Myocyte (in vitro differentiated cells): ENCODE measurements around the gene LATS2. TPM values are rescaled to one million over a fixed set of nuclear protein-coding genes. Genes with fewer than 3 reads are reported as not detected.

Experiments
- DNase-seq: peaks from one replicate; pipeline ENCODE4 v3.0.0-alpha.2; 2012; ENCODE audit warnings: low read depth
- polyA plus RNA-seq: library from polyadenylated mRNA; unstranded; fragments of >200 nt; gene quantifications from one replicate; pipeline ENCODE4 v1.2.1, GENCODE V29; 2012; ENCODE audit warnings: missing spikeins
- total RNA-seq: library from RNA; depleted of rRNA; stranded (reverse); fragments of >200 nt; gene quantifications from 2 replicates; pipeline ENCODE4 v1.2.3, GENCODE V29; 2014

The LATS2 gene
- total RNA-seq, result 19.4 and 21.4 TPM in 2 replicates
- polyA plus RNA-seq, result 30.0 TPM

DNA sequence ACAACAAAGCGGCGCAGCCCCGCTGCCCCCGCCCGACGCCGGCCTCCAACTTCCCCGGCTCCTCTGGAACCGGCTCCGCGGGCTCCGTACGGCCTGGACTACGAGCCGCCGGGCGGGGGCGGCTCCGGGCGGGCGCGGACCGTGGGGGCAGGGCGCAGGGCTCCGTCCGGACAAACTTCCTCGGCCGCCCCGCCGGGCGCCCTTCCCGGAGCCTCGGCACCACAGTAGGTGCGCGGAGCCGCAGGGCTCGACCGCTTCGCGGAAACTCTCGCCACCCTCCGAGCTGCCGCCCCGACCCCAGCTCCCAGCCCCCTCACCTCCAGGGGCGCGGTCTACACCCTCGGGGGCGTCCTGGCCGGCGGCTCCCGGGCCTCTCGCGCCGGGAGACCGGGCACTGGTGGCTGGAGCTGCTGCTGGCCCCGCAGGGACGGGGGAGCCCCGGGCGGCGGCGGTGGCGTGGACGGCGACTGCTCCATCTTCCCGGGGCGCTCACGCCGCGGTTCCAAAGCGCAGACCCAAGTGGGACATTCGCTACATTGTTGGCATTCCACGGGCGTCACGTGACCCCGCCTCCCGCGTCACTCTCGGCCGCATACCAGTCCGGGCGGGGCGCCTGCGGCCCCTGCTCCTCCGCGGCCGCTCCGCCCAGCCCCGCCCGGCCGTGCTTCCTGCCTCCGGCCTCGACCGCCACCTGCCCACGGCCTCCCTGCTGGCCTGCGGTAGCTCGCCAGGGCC is at the start of gene LATS2:
LATS2 (minus strand) TSS at position 558 of the 735 bp plus-strand sequence. CDS start 15,560 bp downstream, outside the sequence.
- DNase-seq, result peak; percentile 97

DNA sequence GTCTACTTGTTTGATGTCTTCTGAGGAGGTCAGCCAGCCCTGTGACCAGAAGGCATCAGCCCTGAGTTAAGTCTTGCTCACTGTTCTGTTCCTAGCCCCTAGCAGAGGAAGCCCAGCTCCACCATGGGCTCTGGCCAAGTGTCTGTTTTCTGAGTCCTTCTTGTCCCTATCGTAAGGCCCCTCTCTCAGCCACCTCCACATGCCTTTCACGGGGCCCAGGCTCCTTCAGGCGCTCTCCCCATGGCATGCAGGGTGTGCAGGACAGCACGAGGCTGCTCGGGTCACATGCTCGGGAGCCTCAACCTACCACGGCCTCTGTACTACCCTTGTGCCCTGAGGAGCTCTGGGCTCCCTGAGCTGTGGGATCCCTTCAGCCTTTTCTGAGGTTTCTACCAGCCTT is 47.8 kb upstream of the LATS2 start:
- DNase-seq, result no peak

- DNase-seq, result peak; percentile 40
These were observed 44.7 kb upstream of the LATS2 start for GRCh38 chr13:21106089-21106488.

- no peak for DNase-seq
These were observed 43.0 kb upstream of the LATS2 start for GRCh38 chr13:21104199-21105019.

DNA sequence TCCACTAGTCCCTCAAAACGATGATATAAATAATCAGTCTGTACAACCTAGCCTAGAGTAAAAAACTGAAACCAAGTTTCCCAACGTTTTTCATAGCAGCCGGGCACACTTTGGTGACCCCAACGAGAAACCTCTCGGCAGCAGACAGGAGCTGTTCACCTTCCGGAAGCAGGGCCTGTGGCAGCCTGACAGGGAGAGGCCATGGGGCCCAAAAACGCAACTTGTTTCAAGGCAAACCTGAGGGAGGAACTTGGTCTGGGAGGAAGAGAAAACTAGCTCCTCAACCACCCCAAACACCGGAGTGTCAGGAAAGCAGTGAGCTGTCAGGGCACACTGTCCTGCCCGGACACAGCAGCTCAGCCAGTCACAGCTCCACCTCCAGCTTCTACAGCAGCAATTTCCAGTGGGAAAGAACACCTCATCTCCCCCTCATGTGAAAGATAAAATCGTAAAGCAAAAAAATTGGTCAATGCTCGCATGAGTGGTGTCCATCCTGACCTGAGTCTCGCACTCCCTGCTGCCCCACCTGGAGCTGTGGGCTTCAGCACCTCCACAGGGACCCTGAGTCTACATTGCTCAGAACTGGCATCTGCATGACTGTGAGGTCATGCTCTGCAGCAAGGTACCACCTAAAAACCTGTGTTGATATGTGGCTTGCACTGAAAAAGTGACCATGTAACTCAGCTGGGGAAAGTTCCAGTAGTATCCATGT is 40.6 kb upstream of the LATS2 start:
- DNase-seq, result no peak

GRCh38 chr13:21100994-21101757 is 39.8 kb upstream of the LATS2 start:
- no peak for DNase-seq

- DNase-seq, result no peak
These were observed 38.8 kb upstream of the LATS2 start for GRCh38 chr13:21100211-21100610.

- DNase-seq, result no peak
These were observed 33.9 kb upstream of the LATS2 start for GRCh38 chr13:21095311-21095710.

- no peak for DNase-seq
These were observed 28.4 kb upstream of the LATS2 start for GRCh38 chr13:21089830-21090229.

GRCh38 chr13:21088534-21088933 is 27.1 kb upstream of the LATS2 start:
- no peak for DNase-seq

DNA sequence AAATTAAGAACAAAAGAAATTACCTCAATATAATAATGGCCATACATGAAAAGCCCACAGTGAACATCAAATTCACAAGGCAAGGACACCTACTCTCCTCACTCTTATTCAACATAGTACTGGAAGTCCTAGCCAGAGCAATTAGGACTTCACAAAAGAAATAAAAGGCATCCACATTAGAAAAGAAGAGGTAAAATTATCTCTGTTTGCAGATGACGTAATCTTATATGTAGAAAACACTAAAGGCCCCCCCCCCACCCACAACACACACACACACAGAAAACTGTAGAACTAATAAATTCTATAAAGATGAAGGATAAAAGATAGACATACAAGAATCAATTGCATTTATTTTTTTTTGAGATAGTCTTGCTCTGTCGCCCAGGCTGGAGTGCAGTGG is 25.5 kb upstream of the LATS2 start:
- DNase-seq, result no peak

GRCh38 chr13:21081926-21082325 is 20.5 kb upstream of the LATS2 start:
- no peak for DNase-seq

GRCh38 chr13:21080593-21080891 is 19.2 kb upstream of the LATS2 start:
- DNase-seq, result no peak

- DNase-seq, result peak; percentile 71
These were observed 18.6 kb upstream of the LATS2 start for GRCh38 chr13:21079761-21080592.

DNA sequence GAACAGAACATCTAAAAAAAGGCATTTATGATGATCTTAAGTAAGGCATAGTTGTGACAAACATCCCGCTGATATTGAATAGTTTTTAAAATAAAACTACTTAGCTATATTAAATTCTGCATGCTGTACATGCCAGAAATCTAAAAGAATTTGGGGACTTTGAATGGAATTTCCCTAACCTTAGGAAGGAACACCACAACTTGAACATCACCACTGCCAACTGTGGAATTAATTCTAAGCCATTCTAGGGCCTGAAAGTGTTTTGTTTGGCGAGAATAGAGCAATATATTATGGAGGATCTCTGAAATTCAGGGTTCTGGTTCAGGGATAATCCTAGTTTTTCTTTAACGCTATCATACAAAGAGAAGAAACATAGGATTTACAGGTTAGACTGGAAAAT is 17.8 kb upstream of the LATS2 start:
- DNase-seq, result peak; percentile 32

- no peak for DNase-seq
These were observed 17.1 kb upstream of the LATS2 start for GRCh38 chr13:21078501-21078900.

GRCh38 chr13:21077788-21078353 is 16.5 kb upstream of the LATS2 start:
- no peak for DNase-seq

DNA sequence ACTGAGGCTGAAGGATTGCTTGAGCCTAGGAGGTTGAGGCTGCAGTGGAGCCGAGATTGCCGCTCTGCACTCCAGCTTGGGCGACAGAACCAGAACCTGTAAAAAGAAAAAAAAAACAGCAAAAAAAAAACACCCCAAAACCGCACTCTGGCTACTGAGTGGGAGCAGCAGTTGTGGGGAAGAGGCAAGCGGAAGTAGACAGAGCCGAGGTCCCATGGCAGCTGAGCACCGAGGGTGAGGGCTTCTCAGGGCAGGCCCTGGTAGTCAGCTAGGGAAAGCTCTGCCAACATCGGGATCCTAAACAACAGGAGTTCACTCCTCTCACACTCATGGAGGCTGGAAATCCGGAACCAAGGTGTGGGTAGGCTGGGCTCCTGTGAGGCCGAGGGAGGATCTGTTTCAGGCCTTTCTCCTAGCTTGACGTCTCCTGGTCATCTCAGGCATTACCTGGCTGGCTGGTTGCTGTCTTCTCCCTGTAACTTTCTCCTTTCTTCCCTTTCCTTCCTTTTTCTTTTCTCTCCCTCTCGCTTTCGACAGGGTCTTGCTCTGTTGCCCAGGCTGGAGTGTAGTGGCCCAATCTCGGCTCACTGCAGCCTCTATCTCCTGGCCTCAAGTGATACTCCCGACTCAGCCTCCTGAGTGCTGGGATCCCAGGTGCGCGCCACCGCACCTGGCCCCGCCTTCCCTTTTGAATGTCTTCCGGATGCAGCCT is 15.8 kb upstream of the LATS2 start:
- DNase-seq, result no peak

GRCh38 chr13:21076253-21076652 is 14.9 kb upstream of the LATS2 start:
- DNase-seq, result no peak
